Adrenal gland (tissue), 5 donors: ENCODE results near the gene ATXN7L1.

Experiments used
- POLR2A ChIP-seq, 2 donors: fragments of 450-650 bp; IDR thresholded peaks; one replicate each; pipeline ENCODE4 v1.6.1; 2017; ENCODE audit warnings: antibody characterized with exemption in 2 of 2, mild to moderate bottlenecking in 2 of 2, moderate library complexity in 1 of 2
- TF ChIP-seq, protein P1 (sequence below), 6 experiments: fragments of 450-650 bp in 4 of 6; fragments of 200-600 bp in 2 of 6; sonication (generic) in 1 of 6; IDR thresholded peaks; 1 replicate in 5 of 6; 2 replicates in 1 of 6; pipeline versions ENCODE4 v1.5.1 to v1.8.0; 2016 to 2021; ENCODE audit warnings: antibody characterized with exemption in 6 of 6, mild to moderate bottlenecking in 2 of 6, moderate library complexity in 1 of 6
- donor health status: DM: no; HTN: no; CAD: no.

DNA sequence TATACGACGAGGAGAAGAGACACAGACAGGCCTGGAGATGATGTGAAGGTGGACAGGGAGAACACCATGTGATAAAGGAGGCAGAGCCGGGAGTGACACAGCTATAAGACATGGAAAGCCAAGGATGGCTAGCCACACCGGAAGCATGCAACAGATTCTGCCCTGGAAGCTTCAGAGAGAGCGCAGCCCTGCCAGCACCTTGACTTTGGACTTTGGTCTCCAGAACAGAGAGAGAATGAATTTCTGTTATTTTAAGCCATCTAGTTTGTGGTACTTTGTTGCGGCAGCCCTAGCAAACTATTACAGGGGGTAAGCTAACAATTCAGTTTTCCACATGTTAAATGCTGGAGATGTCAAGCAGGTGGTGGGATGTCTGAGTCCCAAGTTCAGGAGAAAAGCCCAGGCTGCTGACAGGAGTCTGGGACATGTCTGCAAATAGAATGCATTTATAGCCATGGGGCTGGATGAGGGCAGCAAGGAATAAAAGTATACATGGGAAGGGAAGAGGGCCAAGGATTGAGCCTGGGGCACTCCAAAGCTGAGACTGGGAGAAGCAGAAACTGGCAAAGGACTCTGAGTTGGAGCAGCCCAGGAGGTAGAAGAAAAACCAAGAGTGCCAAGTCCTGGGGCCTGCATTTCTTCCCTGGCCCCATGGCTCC lies 65.1 kb downstream of the ATXN7L1 start:
- TF ChIP-seq, protein P1, sequence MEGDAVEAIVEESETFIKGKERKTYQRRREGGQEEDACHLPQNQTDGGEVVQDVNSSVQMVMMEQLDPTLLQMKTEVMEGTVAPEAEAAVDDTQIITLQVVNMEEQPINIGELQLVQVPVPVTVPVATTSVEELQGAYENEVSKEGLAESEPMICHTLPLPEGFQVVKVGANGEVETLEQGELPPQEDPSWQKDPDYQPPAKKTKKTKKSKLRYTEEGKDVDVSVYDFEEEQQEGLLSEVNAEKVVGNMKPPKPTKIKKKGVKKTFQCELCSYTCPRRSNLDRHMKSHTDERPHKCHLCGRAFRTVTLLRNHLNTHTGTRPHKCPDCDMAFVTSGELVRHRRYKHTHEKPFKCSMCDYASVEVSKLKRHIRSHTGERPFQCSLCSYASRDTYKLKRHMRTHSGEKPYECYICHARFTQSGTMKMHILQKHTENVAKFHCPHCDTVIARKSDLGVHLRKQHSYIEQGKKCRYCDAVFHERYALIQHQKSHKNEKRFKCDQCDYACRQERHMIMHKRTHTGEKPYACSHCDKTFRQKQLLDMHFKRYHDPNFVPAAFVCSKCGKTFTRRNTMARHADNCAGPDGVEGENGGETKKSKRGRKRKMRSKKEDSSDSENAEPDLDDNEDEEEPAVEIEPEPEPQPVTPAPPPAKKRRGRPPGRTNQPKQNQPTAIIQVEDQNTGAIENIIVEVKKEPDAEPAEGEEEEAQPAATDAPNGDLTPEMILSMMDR (IDR thresholded peaks at IDR 0.05): no peak
- no peak for TF ChIP-seq POLR2A (IDR thresholded peaks at IDR 0.05)
